Gastroesophageal sphincter (tissue), 4 donors: ENCODE results near the gene ITIH5. TPM values are rescaled to one million over a fixed set of nuclear protein-coding genes. Genes with fewer than 3 reads are reported as not detected.

Experiments used
- ATAC-seq: fragments of 150-250 bp; one replicate; pipeline ENCODE4 v1.9.1; 2016; ENCODE audit warnings: mild to moderate bottlenecking, moderate library complexity
- H3K27ac ChIP-seq, 4 donors: fragments of 200-600 bp; sonication (generic) in 3 of 4; 1 replicate in 3 of 4; 2 replicates in 1 of 4; pipeline ENCODE4 v1.5.1; 2016 to 2019
- H3K27me3 ChIP-seq: fragments of 200-600 bp; sonication (generic); one replicate; pipeline ENCODE4 v1.5.1; 2019
- H3K36me3 ChIP-seq, 2 donors: fragments of 200-600 bp; sonication (generic); one replicate each; pipeline ENCODE4 v1.5.1; 2019; ENCODE audit warnings: control low read depth in 1 of 2
- H3K4me1 ChIP-seq, 3 donors: fragments of 200-600 bp; sonication (generic); 1 replicate in 2 of 3; 2 replicates in 1 of 3; pipeline ENCODE4 v1.5.1; 2016 to 2019; ENCODE audit warnings: control low read depth in 2 of 3
- H3K4me3 ChIP-seq, 2 donors: fragments of 200-600 bp; sonication (generic); one replicate each; pipeline ENCODE4 v1.5.1; 2019; ENCODE audit warnings: mild to moderate bottlenecking in 1 of 2, moderate library complexity in 1 of 2
- H3K9me3 ChIP-seq, 3 donors: fragments of 200-600 bp; sonication (generic); one replicate each; pipeline ENCODE4 v1.5.1; 2017 to 2019; ENCODE audit warnings: control low read depth in 2 of 3
- EP300 ChIP-seq: sonication (generic); formaldehyde crosslinking; IDR thresholded peaks from one replicate; pipeline ENCODE4 v1.6.1; 2017; ENCODE audit warnings: antibody characterized with exemption, mild to moderate bottlenecking
- POLR2A ChIP-seq, 2 donors: fragments of 450-650 bp; IDR thresholded peaks; one replicate each; pipeline ENCODE4 v1.6.1; 2017; ENCODE audit warnings: antibody characterized with exemption in 2 of 2, mild to moderate bottlenecking in 2 of 2, moderate library complexity in 1 of 2
- POLR2AphosphoS5 ChIP-seq: sonication (generic); formaldehyde crosslinking; IDR thresholded peaks from one replicate; pipeline ENCODE4 v1.6.1; 2017; ENCODE audit warnings: antibody characterized with exemption
- WGBS, 2 donors: methylation state at CpG; one replicate each; pipeline ENCODE4 v1.1.5; 2018; ENCODE audit warnings: low coverage in 1 of 2; 5-methylcytosine and 5-hydroxymethylcytosine counted together
- total RNA-seq, 4 donors: library from RNA; depleted of rRNA; stranded (reverse); fragments of >200 nt; gene quantifications; one replicate each; pipeline ENCODE4 v1.1.0, GENCODE V29; 2016
- TF ChIP-seq, protein P1 (sequence below), 4 experiments: fragments of 200-600 bp in 2 of 4; fragments of 450-650 bp in 2 of 4; sonication (generic) in 1 of 4; IDR thresholded peaks; one replicate each; pipeline ENCODE4 v1.5.1; 2017 to 2019; ENCODE audit warnings: antibody characterized with exemption in 4 of 4, mild to moderate bottlenecking in 2 of 4, moderate library complexity in 2 of 4

The ITIH5 gene
- total RNA-seq, 4 donors from 2014 or later: 36.4 to 96.0 (median 52.9) TPM

DNA sequence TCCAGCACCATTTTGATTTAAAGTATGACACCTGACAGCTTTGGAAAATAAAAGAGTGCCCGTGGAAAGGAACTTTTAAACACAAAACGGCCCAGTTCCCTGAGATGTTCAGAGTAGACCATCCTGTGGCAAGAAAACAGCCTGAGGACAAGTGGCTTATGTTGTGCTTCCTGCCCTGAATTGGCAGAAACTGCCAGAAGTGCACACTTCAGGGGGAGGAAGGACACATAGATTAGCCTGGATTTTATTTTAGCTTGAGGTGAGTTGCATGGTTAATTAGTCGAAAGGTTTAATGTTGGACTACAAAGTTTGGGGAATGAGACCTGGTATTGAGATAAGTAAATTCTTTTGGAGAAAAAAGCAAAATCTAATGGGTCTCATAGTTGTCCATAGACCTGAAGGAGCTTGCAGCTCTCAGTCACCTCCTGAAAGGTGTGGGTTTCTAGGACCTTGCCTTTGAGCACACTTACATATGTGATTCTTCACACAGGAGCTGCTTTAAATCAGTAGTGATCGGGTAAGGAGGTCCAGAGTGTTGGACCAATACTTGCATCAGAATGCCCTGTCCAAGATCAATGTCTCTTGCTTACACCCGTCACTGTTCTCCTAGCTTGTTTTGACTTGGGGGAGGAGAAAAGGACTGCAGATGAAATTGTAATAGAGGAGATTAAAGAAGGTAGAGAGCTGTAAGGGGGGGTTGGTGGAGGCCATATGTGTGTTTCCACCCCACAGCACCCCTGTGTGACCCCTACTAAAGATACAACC is 41.3 kb upstream of the ITIH5 start:
- no peak overlapping the region for H3K4me3 ChIP-seq
- 89 to 90% methylated on average over 3 of the region's 5 CpGs for WGBS, 2 donors
- H3K36me3 ChIP-seq: no peaks in the 10 kb centered on the region
- no peaks in the 10 kb centered on the region for H3K9me3 ChIP-seq
- TF ChIP-seq POLR2A (IDR thresholded peaks at IDR 0.05) (no peak), POLR2AphosphoS5 (no peak)
- TF ChIP-seq, protein P1, sequence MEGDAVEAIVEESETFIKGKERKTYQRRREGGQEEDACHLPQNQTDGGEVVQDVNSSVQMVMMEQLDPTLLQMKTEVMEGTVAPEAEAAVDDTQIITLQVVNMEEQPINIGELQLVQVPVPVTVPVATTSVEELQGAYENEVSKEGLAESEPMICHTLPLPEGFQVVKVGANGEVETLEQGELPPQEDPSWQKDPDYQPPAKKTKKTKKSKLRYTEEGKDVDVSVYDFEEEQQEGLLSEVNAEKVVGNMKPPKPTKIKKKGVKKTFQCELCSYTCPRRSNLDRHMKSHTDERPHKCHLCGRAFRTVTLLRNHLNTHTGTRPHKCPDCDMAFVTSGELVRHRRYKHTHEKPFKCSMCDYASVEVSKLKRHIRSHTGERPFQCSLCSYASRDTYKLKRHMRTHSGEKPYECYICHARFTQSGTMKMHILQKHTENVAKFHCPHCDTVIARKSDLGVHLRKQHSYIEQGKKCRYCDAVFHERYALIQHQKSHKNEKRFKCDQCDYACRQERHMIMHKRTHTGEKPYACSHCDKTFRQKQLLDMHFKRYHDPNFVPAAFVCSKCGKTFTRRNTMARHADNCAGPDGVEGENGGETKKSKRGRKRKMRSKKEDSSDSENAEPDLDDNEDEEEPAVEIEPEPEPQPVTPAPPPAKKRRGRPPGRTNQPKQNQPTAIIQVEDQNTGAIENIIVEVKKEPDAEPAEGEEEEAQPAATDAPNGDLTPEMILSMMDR (IDR thresholded peaks at IDR 0.05): no peak
- no peaks in the 10 kb centered on the region for H3K4me1 ChIP-seq
- H3K27ac ChIP-seq: no peak overlapping the region
- no peak for ATAC-seq
- peaks cover 27% of the 10 kb centered on the region for H3K27me3 ChIP-seq

DNA sequence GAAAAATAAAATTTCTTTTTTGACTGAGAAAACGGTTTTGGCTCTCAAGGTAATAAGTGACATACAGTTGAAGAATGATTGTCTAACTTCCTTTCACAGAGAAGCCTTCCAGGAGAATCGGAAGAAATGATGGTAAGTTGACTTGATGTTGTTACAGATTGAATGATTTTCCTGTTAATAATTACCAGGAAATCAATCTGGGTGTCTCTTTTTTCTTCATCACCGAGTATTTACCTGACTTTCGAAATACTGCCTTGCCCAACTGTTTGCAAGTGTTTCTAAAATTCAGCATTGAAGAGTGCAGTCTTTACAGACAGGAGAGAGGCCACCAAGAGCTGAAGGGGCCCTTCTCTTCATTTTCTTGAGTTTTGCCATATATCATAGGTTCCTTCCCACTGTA is 40.3 kb upstream of the ITIH5 start:
- Histone ChIP-seq H3K9me3 (no peaks in the 10 kb centered on the region), H3K4me3 (no peak overlapping the region), H3K27me3 (peaks cover 35% of the 10 kb centered on the region), H3K36me3 (no peaks in the 10 kb centered on the region), H3K4me1 (no peaks in the 10 kb centered on the region), H3K27ac (no peak overlapping the region)
- TF ChIP-seq EP300 (no peak), POLR2AphosphoS5 (no peak), POLR2A (IDR thresholded peaks at IDR 0.05) (no peak)
- TF ChIP-seq, protein P1 (IDR thresholded peaks at IDR 0.05): no peak
- 68 to 70% methylated on average over 4 of the region's 4 CpGs for WGBS, 2 donors
- no peak for ATAC-seq

DNA sequence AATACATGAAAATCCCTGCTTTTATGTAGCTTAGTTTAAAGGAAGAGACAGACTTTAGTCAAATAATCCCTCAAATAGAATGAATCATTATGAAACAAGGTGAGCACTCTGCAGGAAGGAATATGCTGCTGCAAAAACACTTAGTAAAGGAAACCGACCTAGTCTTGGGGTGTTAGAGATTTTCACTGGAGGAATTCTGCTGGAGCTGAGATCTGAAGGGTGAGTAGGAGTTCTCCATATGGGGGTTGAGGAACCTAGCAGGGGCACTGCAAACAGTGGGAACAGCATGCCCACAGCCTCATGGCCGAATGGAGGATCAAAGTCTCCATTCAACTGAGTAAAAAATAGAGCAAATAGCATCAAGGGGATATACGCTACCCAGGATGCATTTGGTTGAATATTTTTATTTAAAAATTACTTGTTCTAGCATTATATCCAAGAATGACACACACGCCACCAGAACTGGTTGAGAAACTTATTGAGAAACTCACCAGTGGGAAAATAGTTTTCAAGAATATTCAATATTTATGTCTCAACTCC is 39.8 kb upstream of the ITIH5 start:
- Histone ChIP-seq H3K27ac (no peak overlapping the region), H3K4me1 (no peaks in the 10 kb centered on the region), H3K4me3 (no peak overlapping the region), H3K36me3 (no peaks in the 10 kb centered on the region), H3K27me3 (peaks cover 40% of the 10 kb centered on the region), H3K9me3 (no peaks in the 10 kb centered on the region)
- no peak for TF ChIP-seq POLR2AphosphoS5
- no peak for ATAC-seq
- WGBS, 2 donors: 82 to 97% methylated on average over 3 to 4 of the region's 4 CpGs

DNA sequence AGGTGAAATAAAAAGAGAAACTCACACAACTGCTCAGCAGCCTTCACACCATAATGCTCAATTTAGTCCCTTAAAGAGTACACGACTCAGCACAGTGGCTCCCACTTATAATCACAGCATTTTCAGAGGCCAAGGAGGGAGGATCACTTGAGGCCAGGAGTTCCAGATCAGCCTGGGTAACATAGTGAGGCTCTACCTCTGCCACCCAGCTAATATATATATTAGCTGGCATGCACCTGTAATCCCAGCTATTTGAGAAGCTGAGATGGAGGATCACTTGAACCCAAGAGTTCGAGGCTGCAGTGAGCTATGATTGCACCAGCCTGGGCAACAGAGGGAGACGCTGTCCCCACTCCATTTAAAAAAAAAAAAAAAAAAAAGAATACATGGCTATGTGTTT is 38.6 kb upstream of the ITIH5 start:
- ATAC-seq: no peak
- Histone ChIP-seq H3K27me3 (peaks cover 49% of the 10 kb centered on the region), H3K9me3 (no peaks in the 10 kb centered on the region), H3K36me3 (no peaks in the 10 kb centered on the region), H3K27ac (no peak overlapping the region), H3K4me3 (no peak overlapping the region), H3K4me1 (no peaks in the 10 kb centered on the region)
- WGBS, 2 donors: 71 to 83% methylated on average over 1 of the region's 3 CpGs
- TF ChIP-seq, protein P1 (IDR thresholded peaks at IDR 0.05): no peak
- TF ChIP-seq POLR2A (IDR thresholded peaks at IDR 0.05) (no peak), POLR2AphosphoS5 (no peak), EP300 (no peak)

DNA sequence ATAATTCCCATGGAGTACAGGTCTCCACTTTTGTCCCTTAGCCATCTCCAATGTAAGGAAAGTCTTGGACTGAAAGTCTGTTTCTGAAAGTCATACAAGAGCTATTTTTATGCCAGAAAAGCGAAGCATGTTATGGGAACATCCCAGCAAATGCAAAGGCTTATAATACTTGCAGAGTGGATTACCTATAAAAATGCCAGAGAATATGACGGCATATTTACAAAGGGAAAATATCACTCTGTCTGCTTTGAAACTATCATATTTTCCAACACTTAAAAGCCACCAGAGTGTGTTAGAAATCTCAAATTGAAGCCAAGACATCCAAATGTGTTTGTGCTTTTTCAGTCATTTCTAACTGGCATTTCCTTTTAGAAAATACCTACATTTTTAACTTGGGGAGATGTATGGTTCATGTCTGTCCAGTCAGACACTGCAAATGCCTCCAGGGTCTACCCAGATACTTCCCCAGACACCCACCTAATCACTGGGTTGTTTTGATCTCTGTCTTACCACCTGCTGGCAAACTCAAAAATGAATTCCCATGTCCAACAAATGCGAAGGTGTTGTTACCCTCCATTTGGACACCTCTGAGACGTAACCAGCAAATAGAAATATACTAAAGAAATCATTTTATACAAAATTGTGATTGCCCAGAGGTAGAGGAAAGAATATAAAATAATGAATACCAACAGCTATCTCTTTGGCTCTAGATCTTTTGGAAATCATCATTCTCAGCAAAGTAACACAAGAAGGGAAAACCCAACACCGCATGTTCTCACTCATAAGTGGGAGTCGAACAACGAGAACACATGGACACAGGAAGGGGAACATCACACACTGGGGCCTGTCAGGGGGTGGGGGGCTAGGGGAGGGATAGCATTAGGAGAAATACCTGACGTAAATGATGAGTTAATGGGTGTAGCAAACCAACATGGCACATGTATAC is 37.6 kb upstream of the ITIH5 start:
- TF ChIP-seq, protein P1 (IDR thresholded peaks at IDR 0.05): no peak
- TF ChIP-seq EP300 (no peak), POLR2AphosphoS5 (no peak), POLR2A (IDR thresholded peaks at IDR 0.05) (no peak)
- no peak for ATAC-seq
- Histone ChIP-seq H3K4me3 (no peak overlapping the region), H3K4me1 (no peaks in the 10 kb centered on the region), H3K9me3 (no peaks in the 10 kb centered on the region), H3K27ac (no peak overlapping the region), H3K36me3 (no peaks in the 10 kb centered on the region), H3K27me3 (peaks cover 49% of the 10 kb centered on the region)
- WGBS, 2 donors: 72 to 86% methylated on average over 4 to 8 of the region's 8 CpGs
